PC-3 (cell line): ENCODE results near the gene CCN2. TPM values are rescaled to one million over a fixed set of nuclear protein-coding genes. Genes with fewer than 3 reads are reported as not detected.
A peak's percentile ranks its signal among the peaks of the same experiment; 100 is the strongest.

Experiments
- ATAC-seq: fragments of 200-7000 bp; cut with Tn5 transposase; 2 replicates; pipeline ENCODE4 v1.9.1; 2020; ENCODE audit warnings: mild to moderate bottlenecking, moderate library complexity
- BruUV-seq: library from RNA; stranded (reverse); fragments of 400-500 nt; replicated peaks from 2 replicates; lab custom pipeline; 2021; lab: Mats Ljungman, UMichigan
- CTCF ChIA-PET: fragments of 300-600 bp; sonication (Branson Sonifier 250); formaldehyde crosslinking; loops from one replicate; lab custom pipeline; 2022; ENCODE audit warnings: antibody characterized with exemption; lab: Charles Lee
- POLR2A ChIA-PET: fragments of 300-600 bp; sonication (Branson Sonifier 250); formaldehyde crosslinking; loops from one replicate; lab custom pipeline; 2022; ENCODE audit warnings: antibody characterized with exemption; ENCODE audit not compliant: unreplicated experiment; lab: Charles Lee
- DNase-seq: peaks from one replicate; pipeline ENCODE4 v3.0.0-alpha.2; 2015
- H2AFZ ChIP-seq: fragments of 300-600 bp; sonication (generic); 2 replicates; pipeline ENCODE4 v1.6.0; 2016; ENCODE audit warnings: antibody characterized with exemption, low read length
- H3F3A ChIP-seq: fragments of 300-600 bp; sonication (generic); one replicate; pipeline ENCODE4 v1.6.0; 2017; ENCODE audit warnings: antibody characterized with exemption, low read length, control low read depth, mild to moderate bottlenecking; ENCODE audit not compliant: unreplicated experiment
- H3K27ac ChIP-seq: fragments of 300-600 bp; sonication (generic); 2 replicates; pipeline ENCODE4 v1.5.1; 2016; ENCODE audit warnings: mild to moderate bottlenecking, low read length
- H3K27me3 ChIP-seq: fragments of 300-600 bp; sonication (generic); 2 replicates; pipeline ENCODE4 v1.6.1; 2016; ENCODE audit warnings: low read length, mixed read lengths
- H3K36me3 ChIP-seq: fragments of 300-600 bp; sonication (generic); 2 replicates; pipeline ENCODE4 v1.6.1; 2016; ENCODE audit warnings: low read depth, mixed run types, low read length, mixed read lengths
- H3K4me1 ChIP-seq: fragments of 300-600 bp; sonication (generic); 2 replicates; pipeline ENCODE4 v1.5.1; 2016; ENCODE audit warnings: low read length; ENCODE audit not compliant: insufficient read depth
- H3K4me2 ChIP-seq: fragments of 300-600 bp; sonication (generic); 2 replicates; pipeline ENCODE4 v1.6.0; 2016; ENCODE audit warnings: low read length
- H3K4me3 ChIP-seq: fragments of 300-600 bp; sonication (generic); 2 replicates; pipeline ENCODE4 v1.5.1; 2016; ENCODE audit warnings: mild to moderate bottlenecking, low read length, mixed read lengths
- H3K79me2 ChIP-seq: fragments of 300-600 bp; sonication (generic); 2 replicates; pipeline ENCODE4 v1.6.1; 2017; ENCODE audit warnings: low read length, mixed read lengths
- H3K9ac ChIP-seq: fragments of 300-600 bp; sonication (generic); 2 replicates; pipeline ENCODE4 v1.6.0; 2016; ENCODE audit warnings: mild to moderate bottlenecking, low read length
- H3K9me2 ChIP-seq: fragments of 300-600 bp; sonication (generic); replicated peaks from 2 replicates; pipeline ENCODE4 v1.6.1; 2016; ENCODE audit warnings: mixed run types, low read length, mixed read lengths
- H3K9me3 ChIP-seq: fragments of 300-600 bp; sonication (generic); 2 replicates; pipeline ENCODE4 v1.6.1; 2016; ENCODE audit warnings: low read length, mixed read lengths
- H4K20me1 ChIP-seq: fragments of 300-600 bp; sonication (generic); 2 replicates; pipeline ENCODE4 v1.6.1; 2016; ENCODE audit warnings: low read length, mixed read lengths
- EZH2 ChIP-seq: fragments of 300-600 bp; sonication (generic); IDR thresholded peaks from one replicate; pipeline ENCODE4 v1.6.1; 2017; ENCODE audit warnings: antibody characterized with exemption, mild to moderate bottlenecking, low read length; ENCODE audit not compliant: unreplicated experiment
- EZH2phosphoT487 ChIP-seq: fragments of 300-600 bp; sonication (generic); IDR thresholded peaks from 2 replicates; pipeline ENCODE4 v1.6.1; 2018; ENCODE audit warnings: mild to moderate bottlenecking, antibody characterized with exemption, low read length, borderline replicate concordance
- intact Hi-C: fragments of 100-400 bp; cut with micrococcal nuclease; formaldehyde crosslinking; loops from 2 replicates; pipeline ENCODE4 v1.9.0; 2023
- total RNA-seq: library from RNA; depleted of rRNA; stranded (reverse); fragments of >200 nt; gene quantifications from 2 replicates; pipeline ENCODE4 v1.2.3, GENCODE V29; 2014
- TF ChIP-seq, protein P1 (sequence below): fragments of 300-600 bp; sonication (generic); conservative IDR thresholded peaks from 2 replicates; pipeline ENCODE4 v1.5.1; 2017; ENCODE audit warnings: antibody characterized with exemption, low read depth, mild to moderate bottlenecking, low read length

The CCN2 gene
- total RNA-seq, 1 experiment from 2014 or later: 33.2 TPM

DNA sequence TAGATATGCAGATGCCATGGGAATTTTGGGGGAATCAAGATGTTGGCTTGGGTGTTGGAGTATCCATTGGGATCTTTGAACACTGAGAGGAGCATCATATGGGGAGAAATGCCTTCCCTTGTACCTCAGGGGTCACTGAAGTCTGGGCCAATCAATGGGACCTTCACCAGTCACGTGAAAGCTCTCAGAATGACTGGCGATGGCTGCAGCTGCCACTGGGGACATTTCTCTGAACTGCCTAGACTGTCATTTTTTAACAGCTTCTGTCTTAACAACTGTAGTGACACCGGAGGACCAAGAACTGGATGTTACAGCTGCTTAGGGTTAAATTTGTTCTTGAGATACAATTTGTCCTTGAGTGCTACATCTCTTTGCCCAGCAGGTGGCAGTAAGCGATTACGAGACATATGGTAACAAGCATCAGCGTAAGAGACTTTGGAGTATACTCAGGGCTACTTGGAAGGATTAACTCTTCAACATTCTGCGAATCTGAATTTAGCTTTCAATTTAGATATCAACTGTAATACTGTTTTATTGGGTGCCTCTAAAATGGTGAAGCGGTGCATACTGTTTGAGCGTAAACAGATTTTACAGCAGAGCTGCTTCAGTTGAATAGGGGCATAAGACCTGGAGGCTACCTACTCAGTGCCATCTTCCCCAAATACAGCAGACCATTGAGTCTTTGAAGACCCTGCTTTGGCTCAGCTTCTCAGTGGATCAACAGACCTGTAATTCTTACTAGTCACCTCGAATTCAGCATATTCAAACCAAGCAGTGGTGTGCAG is 36.0 kb downstream of the CCN2 start:
- Histone ChIP-seq H3K9ac (no peak overlapping the region), H3K27me3 (no peaks in the 10 kb centered on the region), H3K4me2 (peak overlapping the region; percentile 41; the same call in 1 of the 2 replicates), H3F3A (no peaks in the 10 kb centered on the region), H4K20me1 (no peaks in the 10 kb centered on the region), H3K36me3 (no peaks in the 10 kb centered on the region), H3K27ac (no peak overlapping the region), H3K4me3 (no peak overlapping the region), H3K4me1 (peaks cover 9% of the 10 kb centered on the region), H3K9me2 (no peaks in the 10 kb centered on the region), H3K79me2 (no peaks in the 10 kb centered on the region), H2AFZ (peak overlapping the region; percentile 72), H3K9me3 (no peaks in the 10 kb centered on the region)
- ChIA-PET CTCF (interaction anchor here (0.9 kb wide), 1 partner anchor 132 kb away, joined by 3 read pairs; no protein-coding TSS in a partner anchor), POLR2A (interaction anchor here (0.5 kb wide), 1 partner anchor 111 kb away, joined by 5 read pairs; no protein-coding TSS in a partner anchor)
- BruUV-seq: no TSS peak
- TF ChIP-seq, protein P1, sequence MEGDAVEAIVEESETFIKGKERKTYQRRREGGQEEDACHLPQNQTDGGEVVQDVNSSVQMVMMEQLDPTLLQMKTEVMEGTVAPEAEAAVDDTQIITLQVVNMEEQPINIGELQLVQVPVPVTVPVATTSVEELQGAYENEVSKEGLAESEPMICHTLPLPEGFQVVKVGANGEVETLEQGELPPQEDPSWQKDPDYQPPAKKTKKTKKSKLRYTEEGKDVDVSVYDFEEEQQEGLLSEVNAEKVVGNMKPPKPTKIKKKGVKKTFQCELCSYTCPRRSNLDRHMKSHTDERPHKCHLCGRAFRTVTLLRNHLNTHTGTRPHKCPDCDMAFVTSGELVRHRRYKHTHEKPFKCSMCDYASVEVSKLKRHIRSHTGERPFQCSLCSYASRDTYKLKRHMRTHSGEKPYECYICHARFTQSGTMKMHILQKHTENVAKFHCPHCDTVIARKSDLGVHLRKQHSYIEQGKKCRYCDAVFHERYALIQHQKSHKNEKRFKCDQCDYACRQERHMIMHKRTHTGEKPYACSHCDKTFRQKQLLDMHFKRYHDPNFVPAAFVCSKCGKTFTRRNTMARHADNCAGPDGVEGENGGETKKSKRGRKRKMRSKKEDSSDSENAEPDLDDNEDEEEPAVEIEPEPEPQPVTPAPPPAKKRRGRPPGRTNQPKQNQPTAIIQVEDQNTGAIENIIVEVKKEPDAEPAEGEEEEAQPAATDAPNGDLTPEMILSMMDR: peak; percentile 83
- TF ChIP-seq EZH2phosphoT487 (no peak), EZH2 (no peak)
- intact Hi-C loops: loop anchor here (5.0 kb wide), 2 partner anchors 73 to 567 kb away; no protein-coding TSS in a partner anchor
- DNase-seq (peak; percentile 74), ATAC-seq (peak; percentile 67)

DNA sequence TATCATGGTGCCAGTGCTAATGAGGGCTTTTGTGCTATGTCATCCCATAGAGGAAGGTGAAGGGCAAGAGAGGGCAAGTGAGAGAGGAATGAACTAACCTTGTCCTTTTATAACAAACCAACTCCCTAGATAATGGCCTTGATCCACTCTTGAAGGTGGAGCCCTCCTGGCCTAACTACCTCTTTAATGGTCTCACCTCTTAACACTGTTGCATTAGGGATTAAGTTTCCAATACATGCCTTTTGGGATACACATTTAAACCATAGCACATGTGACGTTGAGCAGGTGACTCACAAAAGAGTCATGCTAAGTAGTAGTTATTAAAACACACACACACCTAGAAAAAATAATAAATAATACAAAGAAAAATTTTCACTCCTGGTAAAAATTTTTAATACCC is 36.9 kb downstream of the CCN2 start:
- Histone ChIP-seq H3K4me1 (peaks cover 9% of the 10 kb centered on the region), H3K4me2 (no peak overlapping the region), H3K36me3 (no peaks in the 10 kb centered on the region), H3K79me2 (no peaks in the 10 kb centered on the region), H3K4me3 (no peak overlapping the region), H3K9ac (no peak overlapping the region), H3K27ac (no peak overlapping the region), H3F3A (no peaks in the 10 kb centered on the region), H2AFZ (no peak overlapping the region), H3K9me3 (no peaks in the 10 kb centered on the region), H4K20me1 (no peaks in the 10 kb centered on the region), H3K27me3 (no peaks in the 10 kb centered on the region), H3K9me2 (no peaks in the 10 kb centered on the region)
- peak; percentile 71 for DNase-seq
- ATAC-seq: peak; percentile 64
- ChIA-PET POLR2A (no interaction called here), CTCF (no interaction called here)
- intact Hi-C loops: loop anchor here (5.0 kb wide), 1 partner anchor 72 kb away; no protein-coding TSS in a partner anchor
- TF ChIP-seq, protein P1: no peak
- no peak for TF ChIP-seq EZH2phosphoT487
- no peak for TF ChIP-seq EZH2
- no TSS peak for BruUV-seq

DNA sequence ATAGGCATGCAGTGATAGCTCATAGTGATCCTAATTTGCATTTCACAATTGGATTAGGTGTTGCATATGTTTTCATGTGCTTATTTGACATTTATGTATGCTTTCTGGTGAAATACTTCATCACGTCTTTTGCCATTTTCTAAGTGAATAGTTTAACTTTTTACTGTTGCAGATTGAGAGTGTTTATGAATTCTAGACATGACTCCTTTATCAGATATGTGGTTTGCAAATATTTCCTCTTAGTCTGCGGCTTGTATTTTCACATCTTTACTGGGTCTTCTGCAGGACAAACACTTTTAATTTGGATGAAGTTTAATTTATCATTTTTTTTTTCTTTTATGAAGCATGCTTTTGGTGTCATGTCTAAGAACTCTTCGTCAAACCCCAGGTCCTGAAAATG is 39.2 kb downstream of the CCN2 start:
- Histone ChIP-seq H3K4me1 (peaks cover 9% of the 10 kb centered on the region), H3K4me2 (no peak overlapping the region), H3K27me3 (no peaks in the 10 kb centered on the region), H4K20me1 (no peaks in the 10 kb centered on the region), H3K9ac (no peak overlapping the region), H3F3A (no peaks in the 10 kb centered on the region), H3K9me2 (no peaks in the 10 kb centered on the region), H2AFZ (no peak overlapping the region), H3K79me2 (no peaks in the 10 kb centered on the region), H3K9me3 (no peaks in the 10 kb centered on the region), H3K4me3 (no peak overlapping the region), H3K27ac (no peak overlapping the region), H3K36me3 (no peaks in the 10 kb centered on the region)
- TF ChIP-seq EZH2phosphoT487: no peak
- TF ChIP-seq, protein P1: no peak
- TF ChIP-seq EZH2: no peak
- intact Hi-C loops: loop anchor here (2.0 to 5.0 kb wide), 2 partner anchors 47 to 70 kb away; no protein-coding TSS in a partner anchor
- BruUV-seq: no TSS peak
- ChIA-PET CTCF (no interaction called here), POLR2A (interaction anchor here (0.6 kb wide), 1 partner anchor 116 kb away, joined by 3 read pairs; no protein-coding TSS in a partner anchor)
- no peak for ATAC-seq
- no peak for DNase-seq
